CD8-positive, alpha-beta memory T cell (primary cell): ENCODE data around the gene FRG2. TPM values are rescaled to one million over a fixed set of nuclear protein-coding genes. Genes with fewer than 3 reads are reported as not detected.
"Not testable (repeated sequence)": the region's sequence is repeated elsewhere in the genome, so short reads cannot be mapped to it uniquely, and the experiment has no call there.

Experiments
- CTCF ChIA-PET: fragments of 350-600 bp; sonication (Branson Sonifier 250); formaldehyde crosslinking; loops from one replicate; lab custom pipeline; 2021; ENCODE audit warnings: antibody characterized with exemption; lab: Charles Lee
- POLR2A ChIA-PET: fragments of 350-600 bp; sonication (Branson Sonifier 250); formaldehyde crosslinking; loops from one replicate; lab custom pipeline; 2021; ENCODE audit warnings: antibody characterized with exemption; lab: Charles Lee
- DNase-seq, 5 donors: peaks; one replicate each; pipeline versions ENCODE4 v3.0.0 to v3.0.0-alpha.2; 2020 to 2022; ENCODE audit warnings: mixed read lengths in 1 of 5
- H3K27ac ChIP-seq: one replicate; pipeline ENCODE4 v1.7.0; 2013; ENCODE audit warnings: low read depth, mild to moderate bottlenecking, low read length, moderate library complexity
- H3K27me3 ChIP-seq: 2 replicates; pipeline ENCODE4 v1.7.0; 2013; ENCODE audit warnings: low read length, mild to moderate bottlenecking; ENCODE audit not compliant: insufficient read depth, poor library complexity, severe bottlenecking
- H3K36me3 ChIP-seq: 2 replicates; pipeline ENCODE4 v1.7.0; 2013; ENCODE audit warnings: mild to moderate bottlenecking, low read length, moderate library complexity; ENCODE audit not compliant: insufficient read depth
- H3K4me1 ChIP-seq: 2 replicates; pipeline ENCODE4 v1.7.0; 2013; ENCODE audit warnings: mild to moderate bottlenecking, low read length, moderate library complexity; ENCODE audit not compliant: insufficient read depth
- H3K4me3 ChIP-seq: 2 replicates; pipeline ENCODE4 v1.7.0; 2013; ENCODE audit warnings: mild to moderate bottlenecking, low read length
- H3K9me3 ChIP-seq: 2 replicates; pipeline ENCODE4 v1.7.0; 2013; ENCODE audit warnings: mild to moderate bottlenecking, low read length
- H3K27ac Mint-ChIP-seq, 8 donors: one replicate each; pipeline ENCODE4 v1.8.0; 2020 to 2021; ENCODE audit warnings: mixed read lengths in 8 of 8, mild to moderate bottlenecking in 6 of 8, inconsistent platforms in 3 of 8, moderate library complexity in 3 of 8
- H3K27me3 Mint-ChIP-seq, 2 donors: one replicate each; pipeline ENCODE4 v1.8.0; 2020 to 2021; ENCODE audit warnings: mixed read lengths in 2 of 2, mild to moderate bottlenecking in 1 of 2, moderate library complexity in 1 of 2
- H3K36me3 Mint-ChIP-seq, 3 donors: one replicate each; pipeline ENCODE4 v1.8.0; 2020 to 2021; ENCODE audit warnings: mixed read lengths in 3 of 3, inconsistent platforms in 1 of 3, mild to moderate bottlenecking in 1 of 3
- H3K4me1 Mint-ChIP-seq, 3 donors: one replicate each; pipeline ENCODE4 v1.8.0; 2020 to 2021; ENCODE audit warnings: mixed read lengths in 3 of 3, inconsistent platforms in 1 of 3, mild to moderate bottlenecking in 1 of 3
- H3K4me3 Mint-ChIP-seq, 7 donors: one replicate each; pipeline ENCODE4 v1.8.0; 2020 to 2021; ENCODE audit warnings: mixed read lengths in 7 of 7, mild to moderate bottlenecking in 6 of 7, moderate library complexity in 4 of 7, inconsistent platforms in 2 of 7
- H3K9me3 Mint-ChIP-seq, 5 donors: one replicate each; pipeline ENCODE4 v1.8.0; 2020 to 2022; ENCODE audit warnings: mixed read lengths in 5 of 5, mild to moderate bottlenecking in 3 of 5, moderate library complexity in 2 of 5, inconsistent platforms in 1 of 5
- polyA plus RNA-seq: library from polyadenylated mRNA; unstranded; fragments of 300-500 nt; fragmentation: Illumina TruSeq; gene quantifications from one replicate; pipeline ENCODE4 v1.2.3, GENCODE V29; 2021
- total RNA-seq, 2 experiments: library from RNA; stranded (reverse); gene quantifications; one replicate each; pipeline ENCODE4 v1.2.3, GENCODE V29; 2021

FRG2 gene
- total and polyA plus RNA-seq, 3 experiments from 2014 or later: 0.40 to 0.59 TPM; not detected in 1

DNA sequence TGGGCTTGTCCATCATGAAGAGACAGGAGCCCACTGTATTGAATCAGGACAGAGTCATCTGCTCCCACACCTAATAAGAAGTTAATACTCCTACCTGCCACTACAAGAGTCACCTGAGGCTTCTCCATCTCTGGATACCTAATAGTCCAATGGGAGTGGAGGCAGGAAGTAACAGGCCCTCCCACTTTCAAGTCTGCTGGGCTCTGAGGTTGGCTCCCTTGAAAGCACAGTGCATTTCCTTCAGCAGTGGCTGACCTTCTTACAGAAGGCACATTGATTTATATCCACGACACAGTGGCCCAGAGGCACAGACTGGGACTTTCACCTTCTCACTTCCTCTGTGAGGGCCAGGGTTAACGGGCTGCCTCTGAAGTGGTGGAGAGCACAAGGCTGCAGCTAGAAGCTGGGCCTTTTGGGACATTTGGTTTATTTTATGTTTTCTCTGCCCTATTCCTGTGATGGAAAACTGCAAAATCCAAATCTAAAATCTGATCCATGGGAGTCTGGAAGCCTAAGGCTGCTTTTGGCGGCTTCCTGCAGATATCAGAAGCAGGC is 38.1 kb downstream of the FRG2 start:
- Mint-ChIP-seq H3K4me3 (no peak overlapping the region), H3K36me3 (no peaks in the 10 kb centered on the region), H3K4me1 (peaks cover 0 to 5% (median 0%) of the 10 kb centered on the region in 3 donors), H3K27me3 (peaks cover 2 to 7% of the 10 kb centered on the region in 2 donors), H3K27ac (peak overlapping the region in 1 of 8 donors; percentile 29), H3K9me3 (no peaks in the 10 kb centered on the region)
- ChIA-PET CTCF (no interaction called here), POLR2A (no interaction called here)
- Histone ChIP-seq H3K4me1 (no peaks in the 10 kb centered on the region), H3K27me3 (no peaks in the 10 kb centered on the region), H3K9me3 (no peaks in the 10 kb centered on the region), H3K36me3 (no peaks in the 10 kb centered on the region), H3K4me3 (no peak overlapping the region), H3K27ac (no peak overlapping the region)
- no peak for DNase-seq

GRCh38 chr4:189985651-189986243 is 41.3 kb downstream of the FRG2 start:
- POLR2A ChIA-PET: not testable (repeated sequence)

DNA sequence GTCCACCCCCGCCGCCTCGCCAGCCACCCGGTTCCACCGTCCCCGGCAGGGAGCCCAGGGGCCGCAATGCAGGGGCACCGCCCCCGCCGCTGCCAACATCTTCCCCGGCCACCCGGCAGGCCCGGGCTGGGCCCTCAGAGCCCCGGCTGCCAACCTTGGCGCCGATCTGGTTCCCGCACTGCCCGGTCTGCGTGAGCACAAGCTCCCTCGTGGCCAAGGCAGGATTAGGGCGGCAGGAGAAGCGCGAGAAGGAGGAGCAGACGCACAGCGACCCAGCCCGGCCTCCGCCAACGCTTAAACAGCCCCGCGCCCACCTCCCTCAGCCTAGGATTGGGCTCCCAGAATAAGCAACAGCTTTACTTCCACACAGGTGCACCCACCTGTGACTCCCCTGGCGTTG is 42.4 kb downstream of the FRG2 start:
- H3K4me1 ChIP-seq, H3K27me3 ChIP-seq, H3K4me3 ChIP-seq, H3K4me1 Mint-ChIP-seq, H3K4me3 Mint-ChIP-seq, H3K36me3 ChIP-seq, H3K9me3 ChIP-seq, DNase-seq, H3K9me3 Mint-ChIP-seq, H3K27me3 Mint-ChIP-seq, H3K27ac Mint-ChIP-seq, CTCF ChIA-PET, H3K27ac ChIP-seq, POLR2A ChIA-PET, H3K36me3 Mint-ChIP-seq: not testable (repeated sequence)

More at GRCh38 chr4:189985651-189986243, 41.3 kb downstream of the FRG2 start:
- H3K4me1 ChIP-seq, CTCF ChIA-PET, H3K27me3 ChIP-seq, H3K4me3 ChIP-seq, H3K9me3 ChIP-seq, H3K27ac ChIP-seq, H3K27me3 Mint-ChIP-seq, DNase-seq, H3K36me3 Mint-ChIP-seq, H3K4me1 Mint-ChIP-seq, H3K36me3 ChIP-seq, H3K9me3 Mint-ChIP-seq, H3K4me3 Mint-ChIP-seq: not testable (repeated sequence)
- peak overlapping the region in 1 of 8 donors; percentile 58 for H3K27ac Mint-ChIP-seq

GRCh38 chr4:189983916-189984526 is 43.0 kb downstream of the FRG2 start:
- H3K4me3 Mint-ChIP-seq, H3K9me3 Mint-ChIP-seq, H3K4me1 Mint-ChIP-seq, POLR2A ChIA-PET, H3K4me3 ChIP-seq, H3K27ac ChIP-seq, H3K36me3 ChIP-seq, H3K27me3 Mint-ChIP-seq, H3K36me3 Mint-ChIP-seq, H3K27ac Mint-ChIP-seq, H3K27me3 ChIP-seq, H3K4me1 ChIP-seq, DNase-seq, CTCF ChIA-PET, H3K9me3 ChIP-seq: not testable (repeated sequence)

- no peaks in the 10 kb centered on the region for H3K9me3 Mint-ChIP-seq
- no peak overlapping the region for H3K27ac Mint-ChIP-seq
- ChIA-PET CTCF (no interaction called here), POLR2A (no interaction called here)
- no peak for DNase-seq
- H3K36me3 ChIP-seq: no peaks in the 10 kb centered on the region
- H3K4me1 ChIP-seq: no peaks in the 10 kb centered on the region
- no peaks in the 10 kb centered on the region for H3K36me3 Mint-ChIP-seq
- H3K4me3 Mint-ChIP-seq: no peak overlapping the region
- no peak overlapping the region for H3K27ac ChIP-seq
- no peaks in the 10 kb centered on the region for H3K27me3 Mint-ChIP-seq
- no peaks in the 10 kb centered on the region for H3K27me3 ChIP-seq
- no peaks in the 10 kb centered on the region for H3K4me1 Mint-ChIP-seq
- no peaks in the 10 kb centered on the region for H3K9me3 ChIP-seq
- no peak overlapping the region for H3K4me3 ChIP-seq
These were observed 45.1 kb downstream of the FRG2 start for GRCh38 chr4:189981970-189982369.

DNA sequence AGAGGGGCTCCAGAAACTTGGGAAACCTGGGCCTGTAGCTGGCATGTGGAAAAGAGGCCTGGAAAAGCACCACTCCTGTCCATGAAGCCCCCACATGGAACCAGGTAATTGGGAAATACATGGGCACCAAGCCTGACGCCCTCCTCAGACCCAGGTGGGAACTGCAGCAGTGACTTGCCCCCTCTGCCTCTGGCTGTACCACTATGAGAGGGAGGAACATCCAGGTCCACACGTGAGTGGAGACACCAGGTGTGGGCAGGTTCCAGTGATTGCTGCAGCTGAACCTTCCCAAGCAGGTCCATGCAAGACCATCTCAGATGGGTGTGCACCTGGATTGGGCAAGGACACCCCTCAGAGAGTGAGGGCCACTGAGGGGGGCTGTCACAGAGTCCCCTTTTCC is 46.8 kb downstream of the FRG2 start:
- DNase-seq, H3K9me3 Mint-ChIP-seq, H3K4me1 ChIP-seq, H3K27ac ChIP-seq, H3K4me3 ChIP-seq, CTCF ChIA-PET, H3K36me3 ChIP-seq, H3K36me3 Mint-ChIP-seq, H3K9me3 ChIP-seq, POLR2A ChIA-PET, H3K4me1 Mint-ChIP-seq, H3K27me3 ChIP-seq, H3K4me3 Mint-ChIP-seq, H3K27me3 Mint-ChIP-seq: not testable (repeated sequence)
- H3K27ac Mint-ChIP-seq: peak overlapping the region in 1 of 8 donors; percentile 68

DNA sequence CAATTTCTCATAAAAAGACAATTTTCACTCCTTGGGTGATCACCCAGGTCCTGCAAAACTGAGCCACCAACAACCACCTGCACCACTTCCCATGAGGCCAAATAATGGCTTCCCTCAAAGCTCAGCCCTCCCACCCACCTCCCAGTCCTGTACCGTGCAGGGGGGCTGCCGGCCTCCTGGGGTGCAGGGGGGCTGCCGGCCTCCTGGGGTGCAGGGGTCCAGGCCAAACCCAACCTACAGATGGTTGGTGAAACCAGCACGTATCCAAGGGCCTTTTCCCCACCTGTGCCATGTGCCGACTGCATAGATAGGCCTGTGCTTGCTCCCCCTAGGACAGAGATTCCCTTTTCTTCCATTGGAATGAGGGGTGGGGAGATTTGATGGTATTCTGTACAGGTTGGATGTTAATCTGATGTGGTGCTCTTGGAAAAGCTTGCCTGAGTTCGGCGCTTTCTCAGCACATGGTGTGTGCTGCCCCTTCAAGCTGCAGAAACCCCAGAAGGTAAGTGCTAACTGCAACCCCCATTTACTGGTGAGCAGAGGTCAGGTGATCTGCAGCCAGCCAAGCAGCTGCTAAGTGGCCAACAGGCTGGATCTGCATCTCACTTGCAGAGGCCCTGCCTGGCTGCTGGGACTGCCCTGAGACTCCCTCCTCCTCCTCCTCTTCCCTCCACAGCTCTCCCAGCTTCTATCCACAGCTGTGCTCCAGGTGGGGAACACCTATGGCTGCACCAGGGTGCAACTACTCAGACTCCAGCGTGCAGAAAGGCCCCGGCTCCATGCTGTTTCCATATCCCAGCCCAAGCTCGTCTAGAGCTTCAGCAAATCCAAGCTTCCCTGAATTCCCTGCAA is 47.6 kb downstream of the FRG2 start:
- DNase-seq: no peak
- Histone ChIP-seq H3K4me3 (no peak overlapping the region), H3K27me3 (no peaks in the 10 kb centered on the region), H3K36me3 (no peaks in the 10 kb centered on the region), H3K27ac (no peak overlapping the region), H3K4me1 (no peaks in the 10 kb centered on the region), H3K9me3 (no peaks in the 10 kb centered on the region)
- ChIA-PET POLR2A (no interaction called here), CTCF (no interaction called here)
- Mint-ChIP-seq H3K4me1 (no peaks in the 10 kb centered on the region), H3K27me3 (peaks cover under 1 to 2% of the 10 kb centered on the region in 2 donors), H3K4me3 (no peak overlapping the region), H3K36me3 (no peaks in the 10 kb centered on the region), H3K27ac (peak overlapping the region in 1 of 8 donors; percentile 74), H3K9me3 (no peaks in the 10 kb centered on the region)
